ENCODE data around the gene PTPRG. TPM values are rescaled to one million over a fixed set of nuclear protein-coding genes. Genes with fewer than 3 reads are reported as not detected.

Gene PTPRG
- total and polyA plus RNA-seq, 2 experiments from 2014 or later: 24.4 to 131 TPM

DNA sequence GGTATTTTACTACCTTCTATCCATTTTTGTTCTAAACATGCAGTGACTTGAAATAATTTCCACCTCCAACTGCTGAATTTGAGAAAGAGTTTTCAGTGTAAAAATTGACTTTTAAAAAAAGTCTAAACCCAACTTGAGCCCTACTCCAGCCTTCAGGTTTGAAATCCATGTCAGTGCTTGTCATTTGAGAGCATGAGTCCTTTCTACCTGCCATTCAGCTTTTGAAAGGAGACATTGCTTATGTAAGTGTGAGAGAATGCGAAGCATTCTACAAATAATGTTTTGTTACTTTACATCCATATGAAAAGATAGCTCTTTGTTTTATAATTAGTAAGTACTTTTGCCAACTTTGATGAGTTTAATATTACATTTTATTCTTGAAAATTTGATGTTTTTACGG lies 329.2 kb downstream of the PTPRG start:
- H3K79me2 ChIP-seq (replicated peaks; ENCODE audit: insufficient read depth): peaks cover 83% of the 10 kb centered on the region
- no peak overlapping the region for H3K27ac Mint-ChIP-seq

DNA sequence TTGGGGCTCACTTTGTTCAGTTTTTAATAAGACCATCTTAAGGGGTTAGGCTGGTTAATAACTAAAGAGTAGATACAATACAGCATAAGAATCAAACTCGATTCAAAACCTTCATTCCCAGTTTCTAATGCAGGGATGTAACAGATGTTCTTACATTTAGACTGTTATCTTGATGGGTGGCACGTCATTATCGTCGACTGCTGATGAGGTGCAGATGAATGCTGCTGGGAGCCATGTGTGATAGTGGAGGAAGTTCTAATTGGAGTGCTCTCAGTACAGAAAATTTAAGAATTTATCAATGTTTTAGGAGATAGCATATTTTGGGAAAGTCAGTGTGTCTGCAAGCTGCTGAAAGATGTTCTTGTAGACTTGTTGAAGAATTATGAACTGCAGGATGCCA lies 331.5 kb downstream of the PTPRG start:
- ATAC-seq: no peak
- Histone ChIP-seq H3K79me2 (replicated peaks; ENCODE audit: insufficient read depth) (peaks cover 82% of the 10 kb centered on the region), H3K4me1 (ENCODE audit: insufficient read depth) (peaks cover 72% of the 10 kb centered on the region), H3K4me2 (no peak overlapping the region), H3K27me3 (ENCODE audit: insufficient read depth) (no peaks in the 10 kb centered on the region), H4K20me1 (replicated peaks; ENCODE audit: insufficient read depth) (no peaks in the 10 kb centered on the region), H2AFZ (no peak overlapping the region), H3F3A (replicated peaks; ENCODE audit: low read depth) (no peaks in the 10 kb centered on the region), H3K36me3 (ENCODE audit: insufficient read depth) (no peaks in the 10 kb centered on the region), H3K4me3 (no peak overlapping the region), H3K9me2 (ENCODE audit: insufficient read depth) (no peaks in the 10 kb centered on the region), H3K27ac (ENCODE audit: low read depth) (no peak overlapping the region)
- H3K27ac Mint-ChIP-seq: no peak overlapping the region
- no peaks in the 10 kb centered on the region for H3K36me3 Mint-ChIP-seq (ENCODE audit: low read depth)
- peaks cover 68% of the 10 kb centered on the region for H3K4me1 Mint-ChIP-seq
- no peak for DNase-seq (ENCODE audit: low spot score)
- no peaks in the 10 kb centered on the region for H3K9me3 Mint-ChIP-seq
- H3K4me3 Mint-ChIP-seq: no peak overlapping the region
- peaks cover 6% of the 10 kb centered on the region for H3K27me3 Mint-ChIP-seq (ENCODE audit: insufficient read depth, low read depth, poor library complexity)
- TF ChIP-seq JUNB (IDR thresholded peaks at IDR 0.05; ENCODE audit: unreplicated experiment) (no peak), EZH2 (IDR thresholded peaks at IDR 0.05; ENCODE audit: low read depth, unreplicated experiment) (no peak), NANOG (IDR thresholded peaks at IDR 0.05; ENCODE audit: borderline replicate concordance) (no peak), EZH2phosphoT487 (IDR thresholded peaks at IDR 0.05; ENCODE audit: unreplicated experiment) (no peak), STAT1 (IDR thresholded peaks at IDR 0.05; ENCODE audit: unreplicated experiment) (no peak), ZNF331 (CRISPR knock-in tag; IDR thresholded peaks at IDR 0.05; ENCODE audit: low read depth) (no peak), CREB1 (CRISPR knock-in tag; IDR thresholded peaks at IDR 0.05; ENCODE audit: low read depth) (no peak)
- TF ChIP-seq, protein P1, sequence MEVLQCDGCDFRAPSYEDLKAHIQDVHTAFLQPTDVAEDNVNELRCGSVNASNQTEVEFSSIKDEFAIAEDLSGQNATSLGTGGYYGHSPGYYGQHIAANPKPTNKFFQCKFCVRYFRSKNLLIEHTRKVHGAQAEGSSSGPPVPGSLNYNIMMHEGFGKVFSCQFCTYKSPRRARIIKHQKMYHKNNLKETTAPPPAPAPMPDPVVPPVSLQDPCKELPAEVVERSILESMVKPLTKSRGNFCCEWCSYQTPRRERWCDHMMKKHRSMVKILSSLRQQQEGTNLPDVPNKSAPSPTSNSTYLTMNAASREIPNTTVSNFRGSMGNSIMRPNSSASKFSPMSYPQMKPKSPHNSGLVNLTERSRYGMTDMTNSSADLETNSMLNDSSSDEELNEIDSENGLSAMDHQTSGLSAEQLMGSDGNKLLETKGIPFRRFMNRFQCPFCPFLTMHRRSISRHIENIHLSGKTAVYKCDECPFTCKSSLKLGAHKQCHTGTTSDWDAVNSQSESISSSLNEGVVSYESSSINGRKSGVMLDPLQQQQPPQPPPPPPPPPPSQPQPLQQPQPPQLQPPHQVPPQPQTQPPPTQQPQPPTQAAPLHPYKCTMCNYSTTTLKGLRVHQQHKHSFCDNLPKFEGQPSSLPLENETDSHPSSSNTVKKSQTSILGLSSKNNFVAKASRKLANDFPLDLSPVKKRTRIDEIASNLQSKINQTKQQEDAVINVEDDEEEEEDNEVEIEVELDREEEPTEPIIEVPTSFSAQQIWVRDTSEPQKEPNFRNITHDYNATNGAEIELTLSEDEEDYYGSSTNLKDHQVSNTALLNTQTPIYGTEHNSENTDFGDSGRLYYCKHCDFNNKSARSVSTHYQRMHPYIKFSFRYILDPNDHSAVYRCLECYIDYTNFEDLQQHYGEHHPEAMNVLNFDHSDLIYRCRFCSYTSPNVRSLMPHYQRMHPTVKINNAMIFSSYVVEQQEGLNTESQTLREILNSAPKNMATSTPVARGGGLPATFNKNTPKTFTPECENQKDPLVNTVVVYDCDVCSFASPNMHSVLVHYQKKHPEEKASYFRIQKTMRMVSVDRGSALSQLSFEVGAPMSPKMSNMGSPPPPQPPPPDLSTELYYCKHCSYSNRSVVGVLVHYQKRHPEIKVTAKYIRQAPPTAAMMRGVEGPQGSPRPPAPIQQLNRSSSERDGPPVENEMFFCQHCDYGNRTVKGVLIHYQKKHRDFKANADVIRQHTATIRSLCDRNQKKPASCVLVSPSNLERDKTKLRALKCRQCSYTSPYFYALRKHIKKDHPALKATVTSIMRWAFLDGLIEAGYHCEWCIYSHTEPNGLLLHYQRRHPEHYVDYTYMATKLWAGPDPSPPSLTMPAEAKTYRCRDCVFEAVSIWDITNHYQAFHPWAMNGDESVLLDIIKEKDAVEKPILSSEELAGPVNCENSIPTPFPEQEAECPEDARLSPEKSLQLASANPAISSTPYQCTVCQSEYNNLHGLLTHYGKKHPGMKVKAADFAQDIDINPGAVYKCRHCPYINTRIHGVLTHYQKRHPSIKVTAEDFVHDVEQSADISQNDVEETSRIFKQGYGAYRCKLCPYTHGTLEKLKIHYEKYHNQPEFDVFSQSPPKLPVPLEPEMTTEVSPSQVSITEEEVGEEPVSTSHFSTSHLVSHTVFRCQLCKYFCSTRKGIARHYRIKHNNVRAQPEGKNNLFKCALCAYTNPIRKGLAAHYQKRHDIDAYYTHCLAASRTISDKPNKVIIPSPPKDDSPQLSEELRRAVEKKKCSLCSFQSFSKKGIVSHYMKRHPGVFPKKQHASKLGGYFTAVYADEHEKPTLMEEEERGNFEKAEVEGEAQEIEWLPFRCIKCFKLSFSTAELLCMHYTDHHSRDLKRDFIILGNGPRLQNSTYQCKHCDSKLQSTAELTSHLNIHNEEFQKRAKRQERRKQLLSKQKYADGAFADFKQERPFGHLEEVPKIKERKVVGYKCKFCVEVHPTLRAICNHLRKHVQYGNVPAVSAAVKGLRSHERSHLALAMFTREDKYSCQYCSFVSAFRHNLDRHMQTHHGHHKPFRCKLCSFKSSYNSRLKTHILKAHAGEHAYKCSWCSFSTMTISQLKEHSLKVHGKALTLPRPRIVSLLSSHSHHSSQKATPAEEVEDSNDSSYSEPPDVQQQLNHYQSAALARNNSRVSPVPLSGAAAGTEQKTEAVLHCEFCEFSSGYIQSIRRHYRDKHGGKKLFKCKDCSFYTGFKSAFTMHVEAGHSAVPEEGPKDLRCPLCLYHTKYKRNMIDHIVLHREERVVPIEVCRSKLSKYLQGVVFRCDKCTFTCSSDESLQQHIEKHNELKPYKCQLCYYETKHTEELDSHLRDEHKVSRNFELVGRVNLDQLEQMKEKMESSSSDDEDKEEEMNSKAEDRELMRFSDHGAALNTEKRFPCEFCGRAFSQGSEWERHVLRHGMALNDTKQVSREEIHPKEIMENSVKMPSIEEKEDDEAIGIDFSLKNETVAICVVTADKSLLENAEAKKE (CRISPR knock-in tag; IDR thresholded peaks at IDR 0.05): no peak
- TF ChIP-seq, protein P2, sequence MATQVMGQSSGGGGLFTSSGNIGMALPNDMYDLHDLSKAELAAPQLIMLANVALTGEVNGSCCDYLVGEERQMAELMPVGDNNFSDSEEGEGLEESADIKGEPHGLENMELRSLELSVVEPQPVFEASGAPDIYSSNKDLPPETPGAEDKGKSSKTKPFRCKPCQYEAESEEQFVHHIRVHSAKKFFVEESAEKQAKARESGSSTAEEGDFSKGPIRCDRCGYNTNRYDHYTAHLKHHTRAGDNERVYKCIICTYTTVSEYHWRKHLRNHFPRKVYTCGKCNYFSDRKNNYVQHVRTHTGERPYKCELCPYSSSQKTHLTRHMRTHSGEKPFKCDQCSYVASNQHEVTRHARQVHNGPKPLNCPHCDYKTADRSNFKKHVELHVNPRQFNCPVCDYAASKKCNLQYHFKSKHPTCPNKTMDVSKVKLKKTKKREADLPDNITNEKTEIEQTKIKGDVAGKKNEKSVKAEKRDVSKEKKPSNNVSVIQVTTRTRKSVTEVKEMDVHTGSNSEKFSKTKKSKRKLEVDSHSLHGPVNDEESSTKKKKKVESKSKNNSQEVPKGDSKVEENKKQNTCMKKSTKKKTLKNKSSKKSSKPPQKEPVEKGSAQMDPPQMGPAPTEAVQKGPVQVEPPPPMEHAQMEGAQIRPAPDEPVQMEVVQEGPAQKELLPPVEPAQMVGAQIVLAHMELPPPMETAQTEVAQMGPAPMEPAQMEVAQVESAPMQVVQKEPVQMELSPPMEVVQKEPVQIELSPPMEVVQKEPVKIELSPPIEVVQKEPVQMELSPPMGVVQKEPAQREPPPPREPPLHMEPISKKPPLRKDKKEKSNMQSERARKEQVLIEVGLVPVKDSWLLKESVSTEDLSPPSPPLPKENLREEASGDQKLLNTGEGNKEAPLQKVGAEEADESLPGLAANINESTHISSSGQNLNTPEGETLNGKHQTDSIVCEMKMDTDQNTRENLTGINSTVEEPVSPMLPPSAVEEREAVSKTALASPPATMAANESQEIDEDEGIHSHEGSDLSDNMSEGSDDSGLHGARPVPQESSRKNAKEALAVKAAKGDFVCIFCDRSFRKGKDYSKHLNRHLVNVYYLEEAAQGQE (IDR thresholded peaks at IDR 0.05; ENCODE audit: unreplicated experiment): no peak
- TF ChIP-seq, protein P3, sequence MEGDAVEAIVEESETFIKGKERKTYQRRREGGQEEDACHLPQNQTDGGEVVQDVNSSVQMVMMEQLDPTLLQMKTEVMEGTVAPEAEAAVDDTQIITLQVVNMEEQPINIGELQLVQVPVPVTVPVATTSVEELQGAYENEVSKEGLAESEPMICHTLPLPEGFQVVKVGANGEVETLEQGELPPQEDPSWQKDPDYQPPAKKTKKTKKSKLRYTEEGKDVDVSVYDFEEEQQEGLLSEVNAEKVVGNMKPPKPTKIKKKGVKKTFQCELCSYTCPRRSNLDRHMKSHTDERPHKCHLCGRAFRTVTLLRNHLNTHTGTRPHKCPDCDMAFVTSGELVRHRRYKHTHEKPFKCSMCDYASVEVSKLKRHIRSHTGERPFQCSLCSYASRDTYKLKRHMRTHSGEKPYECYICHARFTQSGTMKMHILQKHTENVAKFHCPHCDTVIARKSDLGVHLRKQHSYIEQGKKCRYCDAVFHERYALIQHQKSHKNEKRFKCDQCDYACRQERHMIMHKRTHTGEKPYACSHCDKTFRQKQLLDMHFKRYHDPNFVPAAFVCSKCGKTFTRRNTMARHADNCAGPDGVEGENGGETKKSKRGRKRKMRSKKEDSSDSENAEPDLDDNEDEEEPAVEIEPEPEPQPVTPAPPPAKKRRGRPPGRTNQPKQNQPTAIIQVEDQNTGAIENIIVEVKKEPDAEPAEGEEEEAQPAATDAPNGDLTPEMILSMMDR (conservative IDR thresholded peaks at IDR 0.05; ENCODE audit: low read depth in 2 of 2): no peak

More for the DNA sequence above, 329.2 kb downstream of the PTPRG start:
- ATAC-seq (peak; percentile 65), DNase-seq (ENCODE audit: low spot score) (peak; percentile 66)
- TF ChIP-seq ZNF331 (CRISPR knock-in tag; IDR thresholded peaks at IDR 0.05; ENCODE audit: low read depth) (no peak), NANOG (IDR thresholded peaks at IDR 0.05; ENCODE audit: borderline replicate concordance) (0 out of 2 replicates have a peak, but pooled peaks have one; percentile 24)
- Mint-ChIP-seq H3K4me1 (peaks cover 79% of the 10 kb centered on the region), H3K36me3 (ENCODE audit: low read depth) (no peaks in the 10 kb centered on the region), H3K27me3 (ENCODE audit: insufficient read depth, low read depth, poor library complexity) (peaks cover 6% of the 10 kb centered on the region), H3K4me3 (no peak overlapping the region), H3K9me3 (no peaks in the 10 kb centered on the region; the same call in 2 of the 3 replicates)
- peak overlapping the region; percentile 1; the same call in 1 of the 2 replicates for H3K4me2 ChIP-seq
- no peaks in the 10 kb centered on the region for H3K9me2 ChIP-seq (ENCODE audit: insufficient read depth)
- peak overlapping the region; percentile 56 for H3K27ac ChIP-seq (ENCODE audit: low read depth)
- no peak overlapping the region for H3K4me3 ChIP-seq
- H3K4me1 ChIP-seq (ENCODE audit: insufficient read depth): peaks cover 85% of the 10 kb centered on the region
- H3K36me3 ChIP-seq (ENCODE audit: insufficient read depth): no peaks in the 10 kb centered on the region
- H4K20me1 ChIP-seq (replicated peaks; ENCODE audit: insufficient read depth): no peaks in the 10 kb centered on the region
- no peak overlapping the region for H2AFZ ChIP-seq
- no peaks in the 10 kb centered on the region for H3K27me3 ChIP-seq (ENCODE audit: insufficient read depth)
- no peaks in the 10 kb centered on the region for H3F3A ChIP-seq (replicated peaks; ENCODE audit: low read depth)

Data from GM23338 (cell line).